Measurements from ENCODE around the gene CDK16. TPM values are rescaled to one million over a fixed set of nuclear protein-coding genes. Genes with fewer than 3 reads are reported as not detected.

CDK16 gene
- total and polyA plus RNA-seq, 10 donors: 18.4 to 75.3 (median 55.7) TPM

DNA sequence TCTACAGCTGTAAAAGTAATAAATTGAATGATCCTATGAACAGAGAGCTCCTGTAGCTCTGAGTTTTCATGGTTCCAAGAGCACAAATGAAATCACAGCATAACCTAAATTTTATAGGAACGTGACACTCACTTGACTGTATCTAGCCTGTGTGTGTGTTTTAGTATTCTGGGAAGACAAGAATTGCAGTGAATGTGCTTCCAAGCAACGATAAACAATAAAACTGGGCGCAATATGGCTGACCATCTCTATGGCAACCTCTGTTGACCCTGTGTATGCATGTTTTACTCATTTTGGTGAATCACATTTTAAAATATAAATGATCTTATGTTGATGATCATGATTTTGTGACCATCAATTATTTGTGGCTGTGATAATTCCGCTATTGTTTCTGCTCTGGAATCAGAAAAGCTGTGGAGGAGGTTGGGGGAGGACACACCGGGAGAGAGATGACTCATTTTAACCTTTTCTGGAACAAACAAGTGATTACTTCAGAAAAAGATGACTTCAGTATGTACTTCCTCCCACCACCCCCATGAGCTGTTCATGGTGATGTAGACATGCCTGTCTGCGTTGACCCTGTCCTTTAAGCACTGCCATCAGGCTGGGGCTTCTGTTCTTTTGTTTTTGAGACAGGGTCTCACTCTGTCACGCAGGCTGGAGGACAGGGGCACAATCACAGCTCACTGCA, 46.1 kb downstream of the CDK16 start:
- Histone ChIP-seq H3K4me3 (no peak overlapping the region), H3K9me3 (no peaks in the 10 kb centered on the region), H3K27me3 (replicated peaks in 1 of 7) (peaks cover 0 to 18% (median 0%) of the 10 kb centered on the region in 7 donors), H3K36me3 (no peaks in the 10 kb centered on the region), H3K4me1 (no peaks in the 10 kb centered on the region), H3K27ac (peak overlapping the region in 1 of 8 donors; percentile 38)
- 58 to 78% (median 68%) methylated on average over 7 of the region's 7 CpGs for WGBS, 5 donors
- TF ChIP-seq POLR2AphosphoS5 (IDR thresholded peaks at IDR 0.05): no peak
- TF ChIP-seq, protein P1, sequence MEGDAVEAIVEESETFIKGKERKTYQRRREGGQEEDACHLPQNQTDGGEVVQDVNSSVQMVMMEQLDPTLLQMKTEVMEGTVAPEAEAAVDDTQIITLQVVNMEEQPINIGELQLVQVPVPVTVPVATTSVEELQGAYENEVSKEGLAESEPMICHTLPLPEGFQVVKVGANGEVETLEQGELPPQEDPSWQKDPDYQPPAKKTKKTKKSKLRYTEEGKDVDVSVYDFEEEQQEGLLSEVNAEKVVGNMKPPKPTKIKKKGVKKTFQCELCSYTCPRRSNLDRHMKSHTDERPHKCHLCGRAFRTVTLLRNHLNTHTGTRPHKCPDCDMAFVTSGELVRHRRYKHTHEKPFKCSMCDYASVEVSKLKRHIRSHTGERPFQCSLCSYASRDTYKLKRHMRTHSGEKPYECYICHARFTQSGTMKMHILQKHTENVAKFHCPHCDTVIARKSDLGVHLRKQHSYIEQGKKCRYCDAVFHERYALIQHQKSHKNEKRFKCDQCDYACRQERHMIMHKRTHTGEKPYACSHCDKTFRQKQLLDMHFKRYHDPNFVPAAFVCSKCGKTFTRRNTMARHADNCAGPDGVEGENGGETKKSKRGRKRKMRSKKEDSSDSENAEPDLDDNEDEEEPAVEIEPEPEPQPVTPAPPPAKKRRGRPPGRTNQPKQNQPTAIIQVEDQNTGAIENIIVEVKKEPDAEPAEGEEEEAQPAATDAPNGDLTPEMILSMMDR (IDR thresholded peaks at IDR 0.05 in 8 of 11, conservative IDR thresholded peaks at IDR 0.05 in 3 of 11): no peak
- TF ChIP-seq POLR2A (IDR thresholded peaks at IDR 0.05): no peak
- DNase-seq: no peak
- intact Hi-C loops (cut with DNase I; ENCODE audit: low total_unique reads): no loop called here

DNA sequence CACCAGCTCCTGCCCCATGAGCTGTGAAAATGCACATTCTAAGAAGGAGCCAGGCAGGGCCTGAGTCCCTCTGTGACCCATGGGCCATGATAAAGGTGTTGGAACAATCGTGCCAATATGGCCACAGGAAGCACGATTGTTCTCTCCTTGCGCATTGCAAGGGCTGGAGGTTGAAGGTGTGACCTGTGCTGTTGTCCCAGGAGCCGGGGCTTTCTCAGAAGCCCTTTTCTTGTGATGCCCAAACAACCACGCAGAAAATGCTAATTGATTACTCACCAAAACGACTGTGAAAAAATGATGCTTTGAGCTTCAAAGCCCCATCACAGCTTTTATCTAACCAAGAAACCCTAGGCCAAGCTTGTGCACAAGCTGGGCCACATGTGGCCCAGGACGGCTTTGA, 48.2 kb downstream of the CDK16 start:
- Histone ChIP-seq H3K4me1 (no peaks in the 10 kb centered on the region), H3K27me3 (replicated peaks in 1 of 7) (peaks cover 0 to 12% (median 0%) of the 10 kb centered on the region in 7 donors), H3K9me3 (no peaks in the 10 kb centered on the region), H3K27ac (no peak overlapping the region), H3K4me3 (no peak overlapping the region), H3K36me3 (no peaks in the 10 kb centered on the region)
- no peak for DNase-seq
- WGBS, 5 donors: 78 to 88% (median 82%) methylated on average over 7 of the region's 7 CpGs
- TF ChIP-seq, protein P1 (IDR thresholded peaks at IDR 0.05 in 8 of 11, conservative IDR thresholded peaks at IDR 0.05 in 3 of 11): no peak
- no peak for TF ChIP-seq POLR2AphosphoS5 (IDR thresholded peaks at IDR 0.05)
- TF ChIP-seq POLR2A (IDR thresholded peaks at IDR 0.05): no peak
- intact Hi-C loops (cut with DNase I; ENCODE audit: low total_unique reads): no loop called here

DNA sequence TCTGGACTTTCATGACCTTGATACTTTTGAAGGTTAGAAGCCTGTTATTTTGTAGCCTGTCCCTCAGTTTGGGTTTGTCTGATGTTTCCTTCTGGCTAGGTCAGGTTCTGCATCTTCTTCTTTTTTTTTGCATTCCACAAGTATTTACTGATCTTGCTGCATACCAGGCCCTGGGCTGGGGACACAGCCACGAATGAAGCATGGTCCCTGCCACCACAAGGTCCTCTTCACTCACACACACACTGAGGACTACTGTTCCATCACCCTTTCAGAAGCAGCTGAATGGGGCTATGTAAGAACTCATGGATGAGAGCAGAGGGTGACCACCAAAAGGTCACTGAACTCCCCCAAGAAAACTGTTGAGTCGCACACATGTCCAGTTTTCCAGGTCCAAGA, 53.5 kb downstream of the CDK16 start:
- TF ChIP-seq POLR2A (IDR thresholded peaks at IDR 0.05) (no peak), POLR2AphosphoS5 (IDR thresholded peaks at IDR 0.05) (no peak)
- TF ChIP-seq, protein P1 (IDR thresholded peaks at IDR 0.05 in 8 of 11, conservative IDR thresholded peaks at IDR 0.05 in 3 of 11): no peak
- H3K36me3 ChIP-seq: no peaks in the 10 kb centered on the region
- H3K4me1 ChIP-seq: no peaks in the 10 kb centered on the region
- H3K27ac ChIP-seq: no peak overlapping the region
- H3K27me3 ChIP-seq (replicated peaks in 1 of 7): peaks cover 0 to 22% (median 0%) of the 10 kb centered on the region in 7 donors
- 60 to 85% (median 70%) methylated on average over 2 of the region's 2 CpGs for WGBS, 5 donors
- no peak for DNase-seq
- no peaks in the 10 kb centered on the region for H3K9me3 ChIP-seq
- no peak overlapping the region for H3K4me3 ChIP-seq
- intact Hi-C loops (cut with DNase I; ENCODE audit: low total_unique reads): no loop called here

DNA sequence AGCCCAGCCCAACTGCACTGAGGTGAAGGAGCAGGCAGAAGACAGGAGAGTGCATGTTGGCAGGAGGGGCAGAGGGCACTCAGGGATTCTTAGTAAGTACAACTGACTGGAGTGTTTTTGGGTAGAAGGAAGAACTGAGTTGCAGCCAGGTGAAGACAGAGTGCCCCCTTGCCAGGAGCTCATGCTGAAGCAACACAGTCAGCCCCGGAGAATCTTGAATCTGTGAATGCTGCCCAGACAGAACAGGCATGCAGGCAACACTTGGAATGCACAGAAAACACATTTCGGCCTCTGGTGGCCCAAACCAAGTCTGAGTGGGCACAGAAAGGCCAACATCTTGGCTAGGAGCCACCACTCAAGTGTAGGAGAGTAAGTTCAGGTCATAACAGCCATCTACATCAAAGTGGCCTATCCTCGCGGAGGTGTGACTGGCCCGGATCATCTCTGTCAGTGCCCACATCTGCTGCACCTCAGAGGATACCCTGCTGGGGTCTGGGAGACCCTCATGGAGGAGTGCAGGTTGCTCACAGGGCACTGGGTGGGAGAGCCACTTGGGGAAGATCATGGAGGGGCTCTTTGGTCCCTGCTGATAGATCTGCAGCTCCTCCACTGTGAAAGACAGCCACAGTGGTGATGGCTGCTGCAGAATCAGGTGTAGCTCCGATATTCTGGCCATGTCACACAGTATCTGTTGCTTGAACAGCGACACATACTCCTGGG, 54.7 kb downstream of the CDK16 start:
- intact Hi-C loops (cut with DNase I; ENCODE audit: low total_unique reads): no loop called here
- no peak for DNase-seq
- Histone ChIP-seq H3K36me3 (no peaks in the 10 kb centered on the region), H3K9me3 (no peaks in the 10 kb centered on the region), H3K4me1 (no peaks in the 10 kb centered on the region), H3K4me3 (no peak overlapping the region), H3K27ac (no peak overlapping the region), H3K27me3 (replicated peaks in 1 of 7) (peaks cover 0 to 24% (median 0%) of the 10 kb centered on the region in 7 donors)
- TF ChIP-seq POLR2A (IDR thresholded peaks at IDR 0.05) (no peak), POLR2AphosphoS5 (IDR thresholded peaks at IDR 0.05) (no peak)
- TF ChIP-seq, protein P1 (IDR thresholded peaks at IDR 0.05 in 8 of 11, conservative IDR thresholded peaks at IDR 0.05 in 3 of 11): no peak
- WGBS, 5 donors: 70 to 96% (median 80%) methylated on average over 4 to 7 of the region's 7 CpGs
